ENCODE results near the gene SHH. TPM values are rescaled to one million over a fixed set of nuclear protein-coding genes. Genes with fewer than 3 reads are reported as not detected.

SHH gene
- total RNA-seq, 3 donors from 2014 or later (not counting 1 experiment from before 2014, with no cell fraction given), result not detected

GRCh38 chr7:155814316-155815276 is 2.3 kb upstream of the SHH start:
- DNase-seq, result no peak

GRCh38 chr7:155813546-155814315 is 1.5 kb upstream of the SHH start:
- Histone ChIP-seq H3K4me1 (ENCODE audit: control insufficient read depth, insufficient read depth, low read length) (peaks cover 5% of the 10 kb centered on the region), H3K27ac (ENCODE audit: low read length) (no peak overlapping the region), H3K9me3 (ENCODE audit: control insufficient read depth, insufficient read depth, low read length) (no peaks in the 10 kb centered on the region), H3K27me3 (ENCODE audit: control insufficient read depth, insufficient read depth, low read length) (peaks cover 24% of the 10 kb centered on the region), H3K4me3 (ENCODE audit: low read length) (no peak overlapping the region), H3K36me3 (ENCODE audit: control insufficient read depth, insufficient read depth, low read length) (no peaks in the 10 kb centered on the region)
- H3K27me3 Mint-ChIP-seq (ENCODE audit: low read depth in 2 of 2), result peaks cover 42 to 47% of the 10 kb centered on the region in 2 donors
- H3K4me1 Mint-ChIP-seq, result peaks cover 6 to 14% of the 10 kb centered on the region in 2 donors
- no peaks in the 10 kb centered on the region for H3K9me3 Mint-ChIP-seq
- ATAC-seq (no peak), DNase-seq (no peak)
- intact Hi-C loops (cut with micrococcal nuclease), result no loop called here
- no peaks in the 10 kb centered on the region for H3K36me3 Mint-ChIP-seq
- H3K4me3 Mint-ChIP-seq, result no peak overlapping the region
- TF ChIP-seq CTCF (IDR thresholded peaks at IDR 0.05), result no peak
- WGBS (ENCODE audit: insufficient coverage), result 14% methylated on average over 18 of the region's 19 CpGs
- H3K27ac Mint-ChIP-seq, result no peak overlapping the region

More at GRCh38 chr7:155814316-155815276, 2.3 kb upstream of the SHH start:
- no peak overlapping the region for H3K27ac Mint-ChIP-seq
- H3K4me1 Mint-ChIP-seq, result peaks cover 6 to 14% of the 10 kb centered on the region in 2 donors
- no peaks in the 10 kb centered on the region for H3K9me3 Mint-ChIP-seq
- intact Hi-C loops (cut with micrococcal nuclease), result no loop called here
- no peak for TF ChIP-seq CTCF (IDR thresholded peaks at IDR 0.05)
- Histone ChIP-seq H3K9me3 (ENCODE audit: control insufficient read depth, insufficient read depth, low read length) (no peaks in the 10 kb centered on the region), H3K4me3 (ENCODE audit: low read length) (no peak overlapping the region), H3K27ac (ENCODE audit: low read length) (no peak overlapping the region), H3K36me3 (ENCODE audit: control insufficient read depth, insufficient read depth, low read length) (no peaks in the 10 kb centered on the region), H3K4me1 (ENCODE audit: control insufficient read depth, insufficient read depth, low read length) (peaks cover 5% of the 10 kb centered on the region), H3K27me3 (ENCODE audit: control insufficient read depth, insufficient read depth, low read length) (peaks cover 18% of the 10 kb centered on the region)
- H3K36me3 Mint-ChIP-seq, result no peaks in the 10 kb centered on the region
- ATAC-seq, result no peak
- peaks cover 42 to 43% of the 10 kb centered on the region in 2 donors for H3K27me3 Mint-ChIP-seq (ENCODE audit: low read depth in 2 of 2)
- WGBS (ENCODE audit: insufficient coverage), result 12% methylated on average over 21 of the region's 22 CpGs
- no peak overlapping the region for H3K4me3 Mint-ChIP-seq

GRCh38 chr7:155813125-155813524 is 862 bp upstream of the SHH start:
- Histone ChIP-seq H3K27ac (ENCODE audit: low read length) (no peak overlapping the region), H3K9me3 (ENCODE audit: control insufficient read depth, insufficient read depth, low read length) (no peaks in the 10 kb centered on the region), H3K4me1 (ENCODE audit: control insufficient read depth, insufficient read depth, low read length) (peaks cover 5% of the 10 kb centered on the region), H3K36me3 (ENCODE audit: control insufficient read depth, insufficient read depth, low read length) (no peaks in the 10 kb centered on the region), H3K27me3 (ENCODE audit: control insufficient read depth, insufficient read depth, low read length) (peaks cover 24% of the 10 kb centered on the region), H3K4me3 (ENCODE audit: low read length) (no peak overlapping the region)
- no peak overlapping the region for H3K27ac Mint-ChIP-seq
- peaks cover 42 to 48% of the 10 kb centered on the region in 2 donors for H3K27me3 Mint-ChIP-seq (ENCODE audit: low read depth in 2 of 2)
- no peak for ATAC-seq
- 12% methylated on average over 7 of the region's 8 CpGs for WGBS (ENCODE audit: insufficient coverage)
- no peak for DNase-seq
- H3K36me3 Mint-ChIP-seq, result no peaks in the 10 kb centered on the region
- no peak overlapping the region for H3K4me3 Mint-ChIP-seq
- H3K4me1 Mint-ChIP-seq, result peaks cover 6 to 14% of the 10 kb centered on the region in 2 donors
- TF ChIP-seq CTCF (IDR thresholded peaks at IDR 0.05), result no peak
- no peaks in the 10 kb centered on the region for H3K9me3 Mint-ChIP-seq
- intact Hi-C loops (cut with micrococcal nuclease), result no loop called here

Data from natural killer cell (primary cell).